OCI-LY7 (cell line): ENCODE results near the gene ATP8B3.

Experiments
- CTCF ChIP-seq: fragments of 200-600 bp; sonication (generic); conservative IDR thresholded peaks from 2 replicates; pipeline ENCODE4 v1.5.1; 2014; ENCODE audit warnings: mild to moderate bottlenecking, antibody characterized with exemption, low read length, moderate library complexity, mixed read lengths
- EZH2phosphoT487 ChIP-seq: fragments of 200-600 bp; sonication (generic); IDR thresholded peaks from 2 replicates; pipeline ENCODE4 v1.6.1; 2018; ENCODE audit warnings: low read depth, borderline replicate concordance, mild to moderate bottlenecking, mixed run types, antibody characterized with exemption, low read length, moderate library complexity, mixed read lengths

- TF ChIP-seq CTCF (no peak), EZH2phosphoT487 (no peak)
These were observed 12.3 kb downstream of the ATP8B3 start for GRCh38 chr19:1799695-1800342.
